HG03469 (cell line): ENCODE data around the gene MAST2.
A peak's percentile ranks its signal among the peaks of the same experiment; 100 is the strongest.

ENCODE experiments used
- ATAC-seq: cut with Tn5 transposase; IDR thresholded peaks from one replicate; pipeline ENCODE4 v1.9.1; 2021; ENCODE audit warnings: mild to moderate bottlenecking, moderate library complexity, moderate number of reproducible peaks; ENCODE audit not compliant: unreplicated experiment

MAST2 gene

DNA sequence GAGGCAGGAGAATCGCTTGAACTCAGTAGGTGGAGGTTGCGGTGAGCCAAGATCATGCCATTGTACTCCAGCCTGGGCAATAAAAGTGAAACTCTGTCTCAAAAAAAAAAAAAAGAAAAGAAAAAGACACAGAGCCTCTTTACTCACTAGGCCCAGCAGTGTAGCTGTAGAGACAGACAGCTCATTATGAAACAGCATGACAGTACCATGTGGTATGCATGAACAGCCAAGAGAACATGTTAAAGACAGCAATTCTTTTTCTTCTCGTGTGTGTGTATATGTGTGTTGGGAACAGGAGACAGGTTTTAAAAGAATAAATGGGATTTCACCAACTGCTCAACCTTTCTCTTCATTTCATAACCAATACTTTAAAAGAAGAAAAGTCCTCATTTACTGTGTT lies 210.2 kb downstream of the MAST2 start:
- ATAC-seq: no peak

DNA sequence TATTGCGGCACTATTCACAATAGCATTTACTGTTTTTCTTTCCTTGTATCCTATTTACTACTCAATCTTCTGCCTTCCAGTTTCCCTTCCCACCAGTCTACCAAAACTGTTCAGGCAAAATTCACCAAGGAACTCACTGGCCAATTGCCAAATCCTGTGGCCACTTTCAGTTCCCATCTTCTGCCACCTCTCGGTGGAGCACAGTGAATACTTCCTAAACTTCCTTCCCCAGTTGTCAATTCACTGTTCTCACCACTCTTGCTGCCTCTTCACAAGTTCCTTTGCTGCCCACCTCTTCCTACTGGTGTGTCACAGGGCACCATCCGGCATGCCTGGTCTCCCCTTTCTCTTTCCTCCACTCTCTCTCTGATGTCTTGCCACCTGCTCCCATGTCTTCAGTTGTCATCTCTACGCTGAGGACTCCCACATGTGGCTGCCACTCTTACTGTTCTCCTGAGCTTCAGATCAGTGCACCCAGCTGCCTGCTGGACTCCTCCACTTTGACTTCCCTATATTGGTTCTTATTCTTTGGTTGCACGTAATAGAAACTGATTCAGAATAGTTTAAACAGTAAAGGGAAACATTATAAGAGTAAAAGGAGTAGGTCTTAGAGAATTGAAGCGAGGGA lies 214.6 kb downstream of the MAST2 start:
- no peak for ATAC-seq

DNA sequence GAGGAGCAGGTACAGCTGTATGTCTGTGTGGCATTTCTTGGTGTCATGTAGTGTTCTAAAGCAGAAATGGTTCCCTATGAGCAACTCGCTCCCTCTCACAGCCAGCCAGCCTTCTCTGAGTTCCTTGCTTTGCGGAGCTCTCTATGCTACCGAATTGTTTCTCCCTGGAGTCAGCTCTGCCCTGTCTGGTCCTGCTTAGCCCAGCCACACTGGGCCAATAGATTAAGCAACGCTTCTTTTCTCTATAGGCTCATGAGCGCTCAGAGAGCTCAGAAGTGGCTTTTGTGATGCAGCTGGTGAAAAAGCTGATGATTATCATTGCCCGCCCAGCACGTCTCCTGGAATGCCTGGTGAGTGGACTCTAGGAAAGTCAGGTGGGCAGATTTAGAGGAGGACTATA lies 215.9 kb downstream of the MAST2 start:
- no peak for ATAC-seq

DNA sequence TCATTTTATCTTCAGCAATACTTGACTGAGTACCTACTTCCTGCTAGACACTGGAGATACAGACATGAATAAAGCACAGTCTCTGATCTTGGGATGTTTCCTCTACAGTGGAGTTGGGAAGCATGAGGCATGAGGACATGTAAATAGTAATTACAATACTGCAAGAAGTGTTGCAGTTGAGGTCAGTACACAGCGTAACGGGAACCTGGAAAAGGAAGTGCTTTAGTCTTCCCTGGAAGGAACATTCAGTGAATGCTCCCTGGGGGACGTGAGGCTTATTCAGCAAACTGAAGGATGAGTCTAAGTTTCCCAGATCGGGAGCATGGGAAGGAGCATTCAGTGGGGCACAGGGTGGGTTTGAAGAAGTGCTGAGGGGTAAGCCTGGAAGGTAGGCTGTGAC lies 216.6 kb downstream of the MAST2 start:
- no peak for ATAC-seq

DNA sequence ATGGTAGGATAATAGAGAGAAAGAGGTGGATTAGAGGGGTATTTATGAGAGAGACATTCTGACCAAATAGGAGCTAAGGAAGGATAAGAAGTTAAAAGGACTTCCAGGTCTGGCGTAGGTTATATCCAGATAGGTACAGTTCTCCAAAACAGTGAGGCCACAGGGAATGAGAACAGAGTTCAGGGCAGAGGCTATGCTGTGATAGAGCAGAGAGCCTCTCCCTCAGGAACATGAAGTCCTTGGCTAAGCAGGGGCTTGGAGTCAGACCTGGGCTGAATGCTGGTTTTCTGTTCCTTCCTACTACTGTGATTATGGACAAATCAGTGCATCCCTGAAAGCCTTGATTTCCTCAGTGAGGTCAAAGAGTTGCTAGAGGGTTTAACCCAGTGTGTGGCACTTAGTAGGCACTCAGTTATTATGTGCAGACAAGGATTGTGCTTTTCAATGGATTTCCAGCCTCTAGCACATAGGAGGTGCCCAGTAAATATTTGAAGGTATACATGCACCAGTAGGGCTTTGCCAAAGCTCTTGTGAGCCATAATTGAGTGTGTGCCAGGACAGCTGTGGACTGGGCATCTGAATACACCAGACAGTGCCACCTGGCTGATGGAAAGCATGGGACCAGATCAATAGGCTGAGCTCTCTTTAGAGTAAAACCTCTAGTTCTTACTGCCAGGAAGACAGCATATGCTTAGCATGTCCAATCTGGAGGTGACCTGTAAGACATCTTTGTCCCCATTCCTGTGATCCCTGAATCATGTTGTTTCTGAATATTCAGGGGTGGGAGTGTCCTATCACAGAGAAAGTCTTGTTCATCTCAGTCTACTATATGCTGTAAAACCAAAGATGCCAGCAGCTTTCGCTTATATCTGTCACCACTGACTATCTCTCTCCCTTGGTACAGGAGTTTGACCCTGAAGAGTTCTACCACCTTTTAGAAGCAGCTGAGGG lies 217.9 kb downstream of the MAST2 start:
- no peak for ATAC-seq

DNA sequence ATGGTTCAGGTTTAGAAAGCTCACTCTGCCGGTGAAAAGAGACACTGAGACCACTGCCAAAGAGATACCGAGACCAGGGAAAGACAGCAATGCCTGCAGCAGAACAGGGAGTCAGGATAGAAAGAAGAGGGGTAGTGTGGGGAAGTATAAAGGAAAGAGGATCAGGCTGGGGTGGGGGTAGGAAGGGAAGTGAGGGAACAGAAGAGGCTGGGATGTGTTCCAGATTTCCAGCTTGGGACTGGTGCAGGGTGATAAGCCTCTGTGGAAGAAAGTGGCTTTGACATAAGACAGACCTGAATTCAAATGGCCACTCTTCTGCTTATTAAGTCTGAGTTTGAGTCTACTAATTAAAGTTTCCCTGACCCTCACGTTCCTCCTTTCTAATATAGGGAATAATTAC lies 223.1 kb downstream of the MAST2 start:
- no peak for ATAC-seq

DNA sequence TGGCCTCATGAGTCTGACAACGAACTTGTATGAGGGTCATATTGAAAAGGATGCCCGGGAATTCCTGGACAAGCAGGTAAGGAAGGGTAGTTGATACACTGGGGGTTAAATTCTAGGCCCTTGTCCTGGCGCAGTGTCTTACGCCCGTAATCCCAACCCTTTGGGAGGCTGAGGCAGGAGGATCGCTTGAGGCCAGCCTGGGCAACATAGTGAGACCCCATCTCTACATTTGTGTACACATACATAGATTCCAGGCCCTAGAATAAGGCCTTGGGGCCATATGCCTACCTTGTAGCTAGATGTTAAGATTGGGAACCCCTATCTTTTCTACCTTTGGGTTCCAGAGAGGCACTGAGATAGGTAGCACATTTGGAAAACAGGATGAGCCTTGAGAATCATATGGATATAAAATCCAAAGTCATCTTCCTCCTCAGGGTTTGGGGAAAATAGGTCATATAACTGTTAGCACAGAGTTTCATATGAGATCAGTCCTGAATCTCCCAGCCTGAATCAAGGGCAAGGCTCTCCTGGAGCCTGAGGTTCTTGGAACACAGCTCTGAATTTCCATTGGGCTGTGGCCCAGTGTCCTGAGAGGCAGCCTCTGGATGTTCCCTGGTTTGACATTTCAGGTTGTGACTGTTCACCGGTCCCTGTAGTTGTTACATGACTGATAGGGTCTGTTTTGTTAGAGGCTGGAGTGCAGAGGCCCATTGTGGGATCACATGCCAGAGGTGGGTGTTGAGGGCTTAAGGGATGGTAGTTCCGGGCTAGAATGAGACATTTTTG lies 224.6 kb downstream of the MAST2 start:
- no peak for ATAC-seq

DNA sequence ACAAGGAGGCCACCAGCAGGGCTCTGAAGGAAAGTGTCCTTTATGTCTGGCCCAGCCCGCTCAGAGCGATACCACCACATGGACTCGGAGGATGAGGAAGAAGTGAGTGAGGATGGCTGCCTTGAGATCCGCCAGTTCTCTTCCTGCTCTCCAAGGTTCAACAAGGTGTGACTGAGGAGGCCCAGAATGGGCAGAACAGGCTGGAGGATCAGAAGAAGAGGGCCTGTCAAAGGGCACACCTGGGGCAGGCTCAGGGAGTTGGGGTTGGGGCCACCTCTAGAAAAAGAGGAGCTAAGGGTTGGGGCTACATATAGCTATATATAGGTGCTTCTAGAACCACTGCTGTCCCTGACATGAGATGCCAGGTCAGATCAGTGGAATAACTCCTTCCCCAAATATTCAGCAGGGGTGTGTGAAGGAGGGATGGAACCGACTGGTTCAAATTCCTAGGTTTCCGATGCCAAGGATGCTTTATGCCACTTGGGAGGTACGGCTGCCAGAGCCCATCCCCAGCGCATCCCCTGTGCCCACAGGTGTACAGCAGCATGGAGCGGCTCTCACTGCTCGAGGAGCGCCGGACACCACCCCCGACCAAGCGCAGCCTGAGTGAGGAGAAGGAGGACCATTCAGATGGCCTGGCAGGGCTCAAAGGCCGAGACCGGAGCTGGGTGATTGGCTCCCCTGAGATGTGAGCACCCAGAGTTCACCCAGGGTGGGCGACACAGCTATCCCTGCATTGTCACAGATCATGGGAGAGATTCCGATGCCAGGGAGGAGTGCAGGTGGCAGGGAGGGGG lies 226.9 kb downstream of the MAST2 start:
- ATAC-seq: no peak

DNA sequence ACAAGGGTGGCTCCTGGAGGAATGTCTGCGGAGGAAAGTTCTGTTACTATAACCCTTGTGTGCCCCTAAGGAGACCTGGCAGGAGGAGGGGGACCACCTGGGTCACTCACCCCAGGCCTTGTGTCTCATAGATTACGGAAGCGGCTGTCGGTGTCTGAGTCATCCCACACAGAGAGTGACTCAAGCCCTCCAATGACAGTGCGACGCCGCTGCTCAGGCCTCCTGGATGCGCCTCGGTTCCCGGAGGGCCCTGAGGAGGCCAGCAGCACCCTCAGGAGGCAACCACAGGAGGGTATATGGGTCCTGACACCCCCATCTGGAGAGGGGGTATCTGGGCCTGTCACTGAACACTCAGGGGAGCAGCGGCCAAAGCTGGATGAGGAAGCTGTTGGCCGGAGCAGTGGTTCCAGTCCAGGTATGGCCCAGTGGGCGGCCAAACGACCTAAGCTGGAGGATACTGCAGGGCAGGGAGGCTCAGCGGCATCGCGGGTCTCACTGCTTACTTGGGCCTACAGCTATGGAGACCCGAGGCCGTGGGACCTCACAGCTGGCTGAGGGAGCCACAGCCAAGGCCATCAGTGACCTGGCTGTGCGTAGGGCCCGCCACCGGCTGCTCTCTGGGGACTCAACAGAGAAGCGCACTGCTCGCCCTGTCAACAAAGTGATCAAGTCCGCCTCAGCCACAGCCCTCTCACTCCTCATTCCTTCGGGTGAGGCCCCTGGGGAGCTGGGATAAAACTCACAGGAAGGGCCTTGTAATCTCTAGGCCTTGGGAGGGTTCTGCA lies 227.7 kb downstream of the MAST2 start:
- ATAC-seq: no peak

DNA sequence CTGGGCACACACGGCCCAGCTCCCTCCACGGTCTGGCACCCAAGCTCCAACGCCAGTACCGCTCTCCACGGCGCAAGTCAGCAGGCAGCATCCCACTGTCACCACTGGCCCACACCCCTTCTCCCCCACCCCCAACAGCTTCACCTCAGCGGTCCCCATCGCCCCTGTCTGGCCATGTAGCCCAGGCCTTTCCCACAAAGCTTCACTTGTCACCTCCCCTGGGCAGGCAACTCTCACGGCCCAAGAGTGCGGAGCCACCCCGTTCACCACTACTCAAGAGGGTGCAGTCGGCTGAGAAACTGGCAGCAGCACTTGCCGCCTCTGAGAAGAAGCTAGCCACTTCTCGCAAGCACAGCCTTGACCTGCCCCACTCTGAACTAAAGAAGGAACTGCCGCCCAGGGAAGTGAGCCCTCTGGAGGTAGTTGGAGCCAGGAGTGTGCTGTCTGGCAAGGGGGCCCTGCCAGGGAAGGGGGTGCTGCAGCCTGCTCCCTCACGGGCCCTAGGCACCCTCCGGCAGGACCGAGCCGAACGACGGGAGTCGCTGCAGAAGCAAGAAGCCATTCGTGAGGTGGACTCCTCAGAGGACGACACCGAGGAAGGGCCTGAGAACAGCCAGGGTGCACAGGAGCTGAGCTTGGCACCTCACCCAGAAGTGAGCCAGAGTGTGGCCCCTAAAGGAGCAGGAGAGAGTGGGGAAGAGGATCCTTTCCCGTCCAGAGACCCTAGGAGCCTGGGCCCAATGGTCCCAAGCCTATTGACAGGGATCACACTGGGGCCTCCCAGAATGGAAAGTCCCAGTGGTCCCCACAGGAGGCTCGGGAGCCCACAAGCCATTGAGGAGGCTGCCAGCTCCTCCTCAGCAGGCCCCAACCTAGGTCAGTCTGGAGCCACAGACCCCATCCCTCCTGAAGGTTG lies 231.4 kb downstream of the MAST2 start:
- ATAC-seq: no peak

DNA sequence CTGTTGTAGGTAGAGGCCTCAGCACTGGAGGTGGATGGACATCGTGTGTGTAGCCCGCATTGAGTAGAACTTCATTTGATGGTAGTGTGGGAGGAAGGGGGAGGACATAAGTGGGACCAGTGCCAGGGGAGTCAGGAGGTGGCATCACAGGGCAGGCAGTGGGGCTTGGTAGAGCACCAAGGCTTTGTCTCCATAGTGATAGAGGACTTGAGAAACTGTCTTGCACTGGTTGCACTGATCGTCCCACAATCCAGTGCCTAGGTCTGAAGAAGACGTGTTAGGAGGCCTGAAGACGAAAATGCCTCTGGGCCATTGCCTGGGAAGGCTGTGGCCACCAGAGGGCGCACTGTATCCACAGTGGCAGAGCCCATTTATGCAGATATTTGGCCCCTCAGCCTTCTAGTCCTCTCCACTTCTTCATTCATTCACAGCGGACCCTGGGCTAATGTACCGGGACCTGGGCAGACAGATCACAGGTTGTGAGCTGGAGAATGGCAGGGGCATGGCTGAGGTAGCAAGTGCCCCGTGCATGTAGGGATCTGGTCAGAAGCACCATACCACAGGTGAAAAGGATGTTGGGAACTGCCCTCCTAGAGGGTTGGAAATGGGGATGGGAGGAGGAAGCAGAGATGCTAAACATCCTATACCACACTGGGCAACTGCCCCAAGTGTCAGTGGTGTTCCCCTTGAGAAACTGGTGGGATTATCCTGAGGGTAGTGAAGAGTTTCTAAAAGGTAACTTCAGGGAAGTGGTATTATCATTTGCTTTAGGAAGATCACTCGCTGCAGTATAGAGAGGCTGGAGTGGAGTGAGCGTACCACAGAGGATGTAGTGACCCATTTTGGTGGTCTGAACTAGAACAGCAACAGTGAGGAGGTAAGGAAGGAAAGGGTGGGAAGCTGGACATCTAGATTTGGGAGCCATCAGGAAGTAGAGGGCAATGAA lies 233.8 kb downstream of the MAST2 start:
- no peak for ATAC-seq

DNA sequence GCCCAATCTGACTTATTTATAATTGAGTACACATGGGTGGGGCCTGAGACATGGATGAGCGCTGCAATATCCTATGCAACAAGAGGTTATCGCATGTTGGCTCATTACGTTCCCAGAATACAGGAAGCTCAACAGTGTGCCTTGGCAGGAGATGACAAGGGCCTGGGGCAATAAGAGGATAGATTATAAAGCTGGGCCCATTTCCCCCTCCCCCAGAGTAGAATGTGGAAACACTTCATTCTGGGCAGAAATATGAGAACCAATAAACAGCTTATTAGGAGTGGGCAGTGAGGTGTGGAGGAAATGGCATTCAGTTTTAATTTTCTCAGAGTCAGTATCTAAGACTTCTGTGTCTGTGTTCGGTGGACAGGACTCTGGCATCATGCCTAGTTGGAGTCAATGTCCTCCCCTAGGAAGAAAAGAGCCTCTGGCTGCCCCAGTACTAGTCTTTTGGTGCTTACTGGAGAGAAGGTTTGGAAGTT lies 236.2 kb downstream of the MAST2 start:
- ATAC-seq: no peak

DNA sequence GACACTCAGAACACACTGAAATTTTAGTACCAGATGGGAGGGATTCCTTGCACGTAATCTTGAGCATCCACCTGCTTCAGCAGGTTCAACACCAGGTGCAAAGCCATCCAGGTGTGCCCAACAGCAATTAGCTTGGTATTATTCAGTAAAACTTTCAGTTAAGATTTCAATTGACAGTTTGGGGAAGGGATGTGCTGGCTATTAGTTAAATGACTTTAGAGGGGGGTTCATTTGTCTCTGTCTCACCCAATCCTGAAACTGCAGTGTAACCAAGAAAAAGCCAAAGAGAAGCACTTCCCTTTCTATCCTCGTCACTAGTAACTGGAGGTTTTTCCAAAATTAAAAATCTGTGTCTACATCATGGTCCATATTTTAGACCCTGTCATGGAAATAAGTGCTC lies 238.1 kb downstream of the MAST2 start:
- no peak for ATAC-seq

DNA sequence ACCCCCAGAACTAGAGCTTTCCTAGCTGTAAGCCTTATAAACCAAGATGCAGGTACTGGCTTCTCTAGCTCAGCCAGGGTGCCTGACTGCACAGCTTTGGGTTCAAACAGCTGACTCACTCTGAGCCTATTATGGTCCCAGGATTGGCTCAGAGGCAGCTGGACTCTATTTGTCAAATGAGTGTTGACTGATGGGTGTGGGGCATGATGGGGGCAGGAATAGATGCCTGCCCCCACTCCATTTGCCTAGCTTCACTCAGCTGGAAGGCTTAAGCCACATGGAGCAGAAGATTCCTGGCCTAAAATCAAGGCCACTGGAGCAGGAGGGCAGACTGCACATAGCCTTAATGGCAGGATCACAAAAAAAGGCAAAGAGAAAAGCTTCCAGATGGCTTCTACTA lies 238.6 kb downstream of the MAST2 start:
- no peak for ATAC-seq

DNA sequence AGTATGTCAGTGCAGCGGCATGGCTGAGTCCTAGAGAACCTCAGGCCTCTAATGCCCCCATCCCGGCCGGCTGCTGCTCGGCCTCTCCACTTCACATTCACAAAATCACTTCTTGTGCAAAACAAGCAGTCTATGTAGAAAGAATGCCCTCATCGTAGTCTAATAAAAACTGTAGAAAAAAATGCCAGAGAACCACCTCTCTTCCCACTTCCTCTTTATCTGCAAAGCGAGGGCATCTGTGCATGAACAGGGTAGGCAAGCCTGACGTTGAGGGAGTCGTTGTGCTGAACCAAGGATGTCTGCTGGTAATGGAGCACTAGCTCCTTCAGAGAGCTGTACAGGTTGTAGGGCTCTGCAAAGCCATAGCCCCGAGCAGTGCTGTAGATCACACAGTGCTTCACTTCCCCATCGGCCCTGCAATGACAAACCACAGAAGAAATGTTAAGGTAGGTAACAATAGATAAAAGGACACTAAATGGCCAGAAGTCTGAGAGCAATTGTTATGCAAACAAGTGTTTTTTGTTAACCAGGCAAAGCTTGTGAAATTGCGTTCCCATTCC lies 240.1 kb downstream of the MAST2 start:
- peak; percentile 83 for ATAC-seq

DNA sequence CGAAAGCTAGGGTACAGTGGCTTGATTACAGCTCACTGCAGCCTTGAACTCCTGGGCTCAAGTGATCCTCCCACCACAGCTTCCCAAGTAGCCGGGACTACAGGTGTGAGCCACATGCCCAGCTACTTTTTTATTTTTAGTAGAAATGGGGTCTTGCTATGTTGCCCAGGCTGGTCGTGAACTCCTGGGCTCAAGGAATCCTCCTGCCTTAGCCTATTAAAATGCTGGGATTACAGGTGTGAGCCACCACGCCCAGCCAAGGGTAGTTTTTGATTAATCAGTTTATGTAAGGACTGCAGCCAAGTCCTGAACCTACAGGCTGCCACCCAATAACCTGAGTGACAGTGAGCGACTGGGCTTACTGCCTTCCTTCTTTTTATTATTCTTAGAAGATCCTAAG lies 240.7 kb downstream of the MAST2 start:
- no peak for ATAC-seq

DNA sequence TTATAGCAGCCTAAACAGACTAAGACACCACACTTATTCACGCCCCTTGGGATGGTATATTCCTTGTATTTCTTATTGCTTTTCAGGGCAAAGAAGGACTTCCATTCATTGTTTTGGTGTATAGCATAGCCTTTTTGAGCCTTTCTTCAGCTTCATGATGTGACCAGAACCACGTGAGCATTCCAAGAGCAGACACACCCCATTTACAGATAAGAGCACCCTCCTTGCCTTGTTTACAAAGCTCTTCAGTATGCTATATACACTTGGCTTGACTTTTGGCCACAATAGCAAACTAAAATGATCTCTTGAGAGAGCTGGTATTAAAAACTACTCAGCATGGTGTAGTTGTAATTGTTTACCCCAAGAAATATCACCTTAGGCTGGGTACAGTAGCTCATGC lies 250.3 kb downstream of the MAST2 start:
- no peak for ATAC-seq
